Activated CD4-positive, alpha-beta T cell treated with anti-CD3 and anti-CD28 coated beads for 4 hours (primary cell): ENCODE results near the gene GGPS1.
A peak's percentile ranks its signal among the peaks of the same experiment; 100 is the strongest.
"Not testable (repeated sequence)": the region's sequence is repeated elsewhere in the genome, so short reads cannot be mapped to it uniquely, and the experiment has no call there.

ENCODE experiments used
- DNase-seq, 2 donors: peaks; one replicate each; pipeline ENCODE4 v3.0.0-alpha.2; 2020

Gene GGPS1

GRCh38 chr1:235307158-235308124, 20.9 kb upstream of the GGPS1 start:
- no peak for DNase-seq

GRCh38 chr1:235309206-235309605, 19.2 kb upstream of the GGPS1 start:
- not testable (repeated sequence) for DNase-seq

GRCh38 chr1:235313262-235313661, 15.1 kb upstream of the GGPS1 start:
- DNase-seq: no peak

- no peak for DNase-seq
These were observed 14.3 kb upstream of the GGPS1 start for GRCh38 chr1:235313931-235314678.

- no peak for DNase-seq
These were observed 13.2 kb upstream of the GGPS1 start for GRCh38 chr1:235315173-235315572.

GRCh38 chr1:235315735-235316134, 12.6 kb upstream of the GGPS1 start:
- no peak for DNase-seq

- DNase-seq: no peak
These were observed 11.2 kb upstream of the GGPS1 start for GRCh38 chr1:235317168-235317567.

- DNase-seq: no peak
These were observed 9.1 kb upstream of the GGPS1 start for GRCh38 chr1:235319255-235319654.

- DNase-seq: no peak
These were observed 7.7 kb upstream of the GGPS1 start for GRCh38 chr1:235320521-235321179.

- no peak for DNase-seq
These were observed 4.1 kb upstream of the GGPS1 start for GRCh38 chr1:235324296-235324695.

- DNase-seq: no peak
These were observed 3.2 kb upstream of the GGPS1 start for GRCh38 chr1:235325139-235325538.

GRCh38 chr1:235325854-235326253, 2.5 kb upstream of the GGPS1 start:
- DNase-seq: no peak

- DNase-seq: peak; percentile 58 to 61
These were observed 1.4 kb upstream of the GGPS1 start for GRCh38 chr1:235326719-235327558.

GRCh38 chr1:235327559-235328270, 655 bp upstream of the GGPS1 start, which contains the start of gene ARID4B:
Gene ARID4B, minus strand, starts transcription at chr1:235328179. Its CDS starts 1,260 bp downstream, at chr1:235326919.
- DNase-seq: peak in 1 of 2 donors; percentile 1

GRCh38 chr1:235329139-235329902, 951 bp downstream of the GGPS1 start:
- DNase-seq: peak; percentile 44 to 45

GRCh38 chr1:235330918-235331285, 2.5 kb downstream of the GGPS1 start:
- DNase-seq: no peak

GRCh38 chr1:235331401-235331800, 3.0 kb downstream of the GGPS1 start:
- no peak for DNase-seq

GRCh38 chr1:235336903-235337302, 8.5 kb downstream of the GGPS1 start:
- DNase-seq: peak; percentile 30 to 35

GRCh38 chr1:235339746-235340145, 11.4 kb downstream of the GGPS1 start:
- DNase-seq: no peak

GRCh38 chr1:235341334-235341733, 13.0 kb downstream of the GGPS1 start:
- no peak for DNase-seq

- no peak for DNase-seq
These were observed 13.7 kb downstream of the GGPS1 start for GRCh38 chr1:235342039-235342438.
